Measurements from ENCODE around the gene STK31.
A peak's percentile ranks its signal among the peaks of the same experiment; 100 is the strongest.
"Not testable (repeated sequence)": the region's sequence is repeated elsewhere in the genome, so short reads cannot be mapped to it uniquely, and the experiment has no call there.

Gene STK31, protein sequence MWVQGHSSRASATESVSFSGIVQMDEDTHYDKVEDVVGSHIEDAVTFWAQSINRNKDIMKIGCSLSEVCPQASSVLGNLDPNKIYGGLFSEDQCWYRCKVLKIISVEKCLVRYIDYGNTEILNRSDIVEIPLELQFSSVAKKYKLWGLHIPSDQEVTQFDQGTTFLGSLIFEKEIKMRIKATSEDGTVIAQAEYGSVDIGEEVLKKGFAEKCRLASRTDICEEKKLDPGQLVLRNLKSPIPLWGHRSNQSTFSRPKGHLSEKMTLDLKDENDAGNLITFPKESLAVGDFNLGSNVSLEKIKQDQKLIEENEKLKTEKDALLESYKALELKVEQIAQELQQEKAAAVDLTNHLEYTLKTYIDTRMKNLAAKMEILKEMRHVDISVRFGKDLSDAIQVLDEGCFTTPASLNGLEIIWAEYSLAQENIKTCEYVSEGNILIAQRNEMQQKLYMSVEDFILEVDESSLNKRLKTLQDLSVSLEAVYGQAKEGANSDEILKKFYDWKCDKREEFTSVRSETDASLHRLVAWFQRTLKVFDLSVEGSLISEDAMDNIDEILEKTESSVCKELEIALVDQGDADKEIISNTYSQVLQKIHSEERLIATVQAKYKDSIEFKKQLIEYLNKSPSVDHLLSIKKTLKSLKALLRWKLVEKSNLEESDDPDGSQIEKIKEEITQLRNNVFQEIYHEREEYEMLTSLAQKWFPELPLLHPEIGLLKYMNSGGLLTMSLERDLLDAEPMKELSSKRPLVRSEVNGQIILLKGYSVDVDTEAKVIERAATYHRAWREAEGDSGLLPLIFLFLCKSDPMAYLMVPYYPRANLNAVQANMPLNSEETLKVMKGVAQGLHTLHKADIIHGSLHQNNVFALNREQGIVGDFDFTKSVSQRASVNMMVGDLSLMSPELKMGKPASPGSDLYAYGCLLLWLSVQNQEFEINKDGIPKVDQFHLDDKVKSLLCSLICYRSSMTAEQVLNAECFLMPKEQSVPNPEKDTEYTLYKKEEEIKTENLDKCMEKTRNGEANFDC

DNA sequence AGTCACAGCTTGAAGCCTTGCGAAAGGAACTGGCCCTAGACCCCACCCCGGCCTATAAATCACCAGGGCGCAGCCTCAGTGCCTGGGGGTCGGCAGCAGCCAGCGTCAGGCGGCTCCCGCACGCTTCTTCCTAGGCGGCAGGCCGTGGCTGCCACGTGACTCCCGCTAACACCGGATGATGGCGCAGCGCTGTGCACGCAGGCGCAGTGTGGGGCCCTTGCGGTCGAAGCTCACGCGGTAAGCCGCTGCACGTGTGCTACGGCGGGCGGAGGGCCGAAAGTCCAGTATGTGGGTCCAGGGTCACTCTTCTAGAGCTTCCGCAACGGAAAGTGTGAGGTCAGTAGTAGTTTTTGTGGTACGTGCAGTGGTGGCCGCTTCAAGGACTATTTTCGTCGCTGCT lies at the start of gene STK31:
Gene STK31, plus strand, starts transcription at position 220 of the 400 bp plus-strand sequence. Its CDS starts 67 bp downstream, at position 287.
- DNase-seq (ENCODE audit: low read depth) = no peak

DNA sequence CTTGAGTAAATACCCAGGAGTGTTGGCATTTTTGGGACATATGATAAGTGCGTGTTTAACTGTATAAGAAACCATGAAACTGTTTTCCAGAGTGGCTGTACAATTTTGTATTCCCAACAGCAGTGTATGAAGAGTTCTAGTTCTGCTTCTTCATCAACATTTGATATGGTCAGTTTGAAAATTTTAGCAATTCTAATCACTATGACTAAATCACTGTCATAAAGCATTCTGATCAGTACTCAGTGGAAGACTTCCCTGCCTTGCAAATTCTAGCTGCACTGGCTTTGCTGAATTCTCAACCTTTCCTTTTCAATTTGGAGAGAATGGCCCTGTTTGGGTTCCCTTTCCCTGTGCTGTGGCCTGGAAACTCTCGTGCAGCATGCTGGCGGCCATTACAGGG lies 48.6 kb upstream of the STK31 start:
- no peak for DNase-seq (ENCODE audit: low read depth)

DNA sequence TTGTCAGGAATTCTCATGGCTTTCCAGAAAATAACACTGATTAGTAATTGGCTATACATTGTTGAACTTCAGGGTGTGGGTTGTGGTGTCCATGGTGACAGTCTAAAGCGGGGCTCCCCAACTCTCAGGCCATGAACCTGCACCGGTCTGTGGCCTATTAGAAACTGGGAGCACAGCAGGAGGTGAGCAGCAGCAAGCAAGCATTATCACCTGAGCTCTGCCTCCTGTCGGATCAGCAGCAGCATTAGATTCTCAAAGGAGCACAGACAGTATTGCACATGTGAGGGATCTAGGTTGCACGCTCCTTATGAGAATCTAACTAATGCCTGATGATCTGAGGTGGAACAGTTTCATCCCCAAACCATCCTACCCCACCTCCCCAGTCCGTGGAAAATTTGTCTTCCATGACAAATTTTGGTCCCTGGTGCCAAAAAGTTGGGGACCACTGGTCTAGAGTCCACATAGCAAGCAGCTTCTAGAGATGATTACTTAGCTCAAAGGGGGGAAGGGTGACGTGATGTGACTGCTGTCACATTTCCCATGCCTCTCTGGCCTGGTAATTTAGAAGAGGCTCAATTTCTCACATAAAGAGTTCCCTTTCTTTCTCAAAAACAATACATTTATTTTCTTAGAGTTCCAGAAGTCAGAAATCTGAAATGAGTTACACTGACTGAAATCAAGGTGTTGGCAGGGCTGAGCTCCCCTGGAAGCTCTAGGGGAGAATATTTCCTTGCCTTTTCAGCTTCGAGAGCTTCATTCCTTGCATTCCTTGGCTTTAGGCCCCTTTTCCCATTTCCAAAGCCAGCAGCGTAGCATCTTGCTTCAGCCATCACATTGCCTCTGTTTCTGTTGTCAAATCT lies 47.7 kb upstream of the STK31 start:
- DNase-seq (ENCODE audit: low read depth) = no peak

DNA sequence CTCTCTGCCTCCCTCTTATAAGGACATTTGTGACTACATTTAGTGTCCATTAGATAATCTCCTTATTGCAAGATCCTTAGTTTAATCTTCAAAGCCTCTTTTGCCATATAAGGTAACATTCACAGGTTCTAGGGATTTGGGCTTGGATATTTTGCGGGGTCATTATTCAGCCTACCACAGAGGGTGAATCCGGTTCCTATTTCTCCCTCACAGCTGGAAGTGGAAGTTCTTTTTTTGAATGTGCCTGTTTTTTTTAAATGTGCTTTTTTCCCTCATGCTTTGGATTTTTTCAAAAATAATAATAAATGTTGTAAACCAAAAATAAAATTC lies 47.1 kb upstream of the STK31 start:
- DNase-seq (ENCODE audit: low read depth) = no peak

DNA sequence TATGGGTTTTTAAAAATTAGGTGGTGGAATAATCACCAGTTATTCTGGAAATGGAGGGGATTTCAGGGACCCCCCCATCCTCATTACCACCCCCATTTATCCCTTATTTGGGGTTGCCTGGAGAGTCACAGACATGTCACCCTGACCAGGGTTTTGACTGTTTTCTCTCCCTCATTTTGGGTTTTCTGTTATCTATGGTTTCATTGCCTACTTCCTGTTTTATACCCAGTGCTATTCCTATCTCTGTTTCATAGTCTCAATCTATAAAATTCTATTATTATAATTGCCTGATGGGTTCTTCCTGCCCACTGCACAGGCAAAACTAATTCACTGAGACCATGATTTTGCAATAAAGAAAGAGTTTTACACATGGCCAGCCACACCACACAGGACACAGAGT lies 45.9 kb upstream of the STK31 start:
- no peak for DNase-seq (ENCODE audit: low read depth)

DNA sequence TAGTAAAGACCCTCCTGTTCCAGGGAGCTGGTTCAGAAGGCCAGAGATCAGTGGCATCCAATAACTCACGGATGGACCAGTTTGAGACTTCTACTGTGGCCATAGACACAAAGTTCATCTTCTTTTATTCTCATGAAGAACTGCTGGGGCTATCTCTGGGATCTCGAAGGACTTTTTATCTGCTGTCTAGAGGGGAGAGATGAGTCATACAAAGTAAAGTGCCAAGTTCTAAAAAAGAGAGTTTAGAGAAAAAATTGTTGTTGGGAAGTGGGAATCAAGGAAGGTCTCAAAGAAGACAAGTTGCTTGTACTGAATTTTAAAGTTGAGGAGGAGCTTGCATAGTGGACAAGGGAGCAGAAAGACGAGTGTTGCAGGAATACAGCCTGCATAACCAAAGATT lies 38.0 kb upstream of the STK31 start:
- DNase-seq (ENCODE audit: low read depth) = no peak

DNA sequence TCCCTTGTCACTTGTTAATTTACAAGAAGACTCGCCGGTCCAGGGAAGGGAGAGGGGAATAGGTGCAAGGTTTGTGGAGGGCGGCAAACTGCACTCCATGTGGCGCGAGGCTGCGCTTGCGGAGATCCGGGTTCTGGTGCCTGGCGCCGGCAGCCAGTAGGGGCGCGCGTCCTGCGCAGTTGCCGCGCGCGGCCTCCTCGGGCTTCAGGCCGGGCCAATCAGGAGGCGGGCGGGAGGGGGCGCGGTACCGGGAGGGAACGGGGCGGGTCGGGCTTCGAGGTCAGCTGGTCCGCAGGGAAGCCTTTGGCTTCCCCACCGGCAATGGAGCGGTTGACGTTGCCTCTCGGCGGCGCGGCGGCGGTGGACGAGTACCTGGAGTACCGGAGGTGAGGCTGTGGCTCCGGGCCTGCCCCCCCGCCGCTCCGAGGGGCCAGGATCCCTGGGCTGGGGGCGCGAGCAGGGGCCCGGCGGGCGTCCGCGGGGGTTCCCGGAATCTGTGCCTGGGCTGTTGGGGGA lies 30.1 kb upstream of the STK31 start, which contains the start of gene FAM221A:
Gene FAM221A, plus strand, starts transcription at position 302 of the 516 bp plus-strand sequence. Its CDS starts 20 bp downstream, at position 322.
- no peak for DNase-seq (ENCODE audit: low read depth)

DNA sequence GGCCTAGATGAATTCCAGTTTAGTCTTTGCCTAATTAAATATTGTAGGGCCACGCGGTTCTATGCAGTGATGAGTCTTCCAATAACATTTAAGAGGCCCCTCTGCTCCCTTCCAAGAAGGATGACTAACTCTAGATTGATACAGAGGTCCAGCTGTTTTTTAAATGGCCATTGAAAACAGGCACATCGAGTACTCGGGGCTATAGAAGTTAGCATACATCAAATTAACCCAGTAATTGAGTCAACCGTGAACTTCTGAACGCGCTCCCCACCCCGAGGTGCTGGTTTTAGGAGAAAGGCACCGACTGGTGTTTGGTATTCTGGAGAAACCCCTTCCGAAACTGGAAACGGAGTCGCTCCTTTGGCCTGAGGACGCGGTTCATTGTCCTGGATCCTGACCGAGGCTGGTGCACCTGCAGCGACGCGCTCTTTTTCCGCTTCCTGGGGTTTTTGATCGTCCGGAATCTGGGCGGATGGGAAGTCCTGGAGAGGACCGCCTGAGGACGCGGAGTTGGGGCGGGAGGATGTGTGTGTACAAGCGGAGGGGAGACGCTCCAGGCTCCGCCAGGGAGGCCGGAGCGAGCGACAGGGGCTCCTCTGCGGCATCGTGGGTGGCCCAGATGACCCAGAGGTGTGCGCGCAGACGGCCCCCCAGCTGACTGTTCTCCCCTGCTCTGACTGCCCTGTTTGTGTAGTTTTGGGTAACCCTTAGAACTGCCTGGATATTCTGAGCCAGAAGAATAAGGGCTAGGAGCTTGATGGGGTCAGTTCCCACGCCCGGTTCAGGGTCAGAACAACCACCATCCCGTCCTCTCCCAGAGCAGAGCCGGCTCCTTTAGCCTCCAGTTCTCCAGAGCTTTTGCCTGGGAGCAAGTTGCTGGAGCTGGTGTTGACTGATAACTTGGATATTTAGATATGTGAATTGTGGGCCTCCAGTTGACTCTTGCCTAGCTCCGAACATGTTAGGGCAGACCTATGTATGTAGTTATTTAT lies 29.3 kb upstream of the STK31 start:
- DNase-seq (ENCODE audit: low read depth) = no peak

DNA sequence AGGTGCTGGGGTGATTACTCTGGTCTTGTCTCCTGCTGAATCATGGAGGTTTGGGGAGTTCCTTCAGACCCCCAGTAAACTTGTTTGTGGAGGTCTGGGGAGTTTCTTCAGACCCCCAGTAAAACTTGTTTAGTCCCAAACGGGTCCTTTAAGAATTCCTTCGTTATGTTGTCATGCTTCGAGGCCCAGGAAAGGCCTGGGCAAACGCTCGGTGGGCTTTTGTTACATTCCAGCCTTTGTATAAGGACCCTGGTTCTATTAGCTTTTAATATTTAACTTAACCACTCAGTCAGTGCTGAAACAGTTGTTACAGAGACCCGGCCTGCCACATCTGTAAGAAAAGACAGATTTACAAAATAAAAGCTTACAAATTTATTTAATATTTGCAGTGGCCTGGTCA lies 26.0 kb upstream of the STK31 start:
- DNase-seq (ENCODE audit: low read depth) = not testable (repeated sequence)

DNA sequence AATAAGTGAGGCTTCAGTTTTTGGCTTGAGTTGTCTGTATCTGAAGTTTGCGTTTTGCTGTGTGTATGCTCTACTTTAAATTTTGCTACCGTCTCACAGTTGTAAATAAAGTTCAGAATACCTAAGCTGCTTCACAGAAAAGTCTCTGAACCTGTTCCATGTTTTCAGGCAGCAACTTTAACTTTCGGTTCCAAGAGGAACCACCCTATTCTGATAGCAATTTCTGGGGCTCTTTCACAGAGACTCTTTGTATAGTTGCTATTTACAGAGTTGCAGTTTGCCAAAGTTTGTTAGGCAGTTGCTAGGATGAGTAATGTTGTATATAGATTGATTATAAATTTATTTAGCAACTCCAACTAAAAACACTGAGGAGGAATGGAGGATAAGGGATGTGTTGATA lies 24.3 kb upstream of the STK31 start:
- DNase-seq (ENCODE audit: low read depth) = no peak

DNA sequence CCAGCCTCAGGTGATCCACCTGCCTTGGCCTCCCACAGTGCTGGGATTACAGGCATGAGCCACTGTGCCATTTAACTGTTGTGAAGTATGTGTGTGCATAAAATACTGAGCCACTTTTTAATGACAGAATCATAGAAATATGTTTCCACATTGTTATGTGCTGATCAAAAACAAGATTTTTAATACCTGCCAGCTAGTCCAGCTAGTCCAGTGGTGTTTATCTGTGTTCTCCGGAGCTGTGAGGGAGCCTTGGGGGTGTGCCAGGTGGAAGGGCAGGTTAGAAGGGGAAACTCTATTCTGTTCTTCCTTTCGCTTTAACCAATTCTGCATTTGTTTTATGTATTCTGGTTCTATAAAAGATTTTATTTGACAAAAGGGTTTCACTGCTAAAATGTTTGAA lies 23.0 kb upstream of the STK31 start:
- DNase-seq (ENCODE audit: low read depth) = no peak

DNA sequence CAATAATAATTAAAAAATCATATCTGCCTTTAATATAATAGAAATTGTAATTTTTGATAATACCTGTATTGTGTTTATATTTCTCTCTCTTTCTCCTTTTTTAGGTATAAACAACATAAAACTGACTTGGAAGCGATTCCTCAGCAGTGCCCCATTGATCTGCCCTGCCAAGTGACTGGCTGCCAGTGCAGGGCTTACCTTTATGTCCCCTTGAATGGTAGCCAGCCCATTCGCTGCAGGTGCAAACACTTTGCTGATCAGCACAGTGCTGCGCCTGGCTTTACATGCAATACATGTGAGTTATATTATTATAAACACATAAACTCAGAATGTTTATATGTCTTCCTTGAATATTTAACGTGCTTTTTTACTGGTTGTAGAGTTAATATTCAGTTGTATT lies 20.9 kb upstream of the STK31 start:
- DNase-seq (ENCODE audit: low read depth) = no peak

DNA sequence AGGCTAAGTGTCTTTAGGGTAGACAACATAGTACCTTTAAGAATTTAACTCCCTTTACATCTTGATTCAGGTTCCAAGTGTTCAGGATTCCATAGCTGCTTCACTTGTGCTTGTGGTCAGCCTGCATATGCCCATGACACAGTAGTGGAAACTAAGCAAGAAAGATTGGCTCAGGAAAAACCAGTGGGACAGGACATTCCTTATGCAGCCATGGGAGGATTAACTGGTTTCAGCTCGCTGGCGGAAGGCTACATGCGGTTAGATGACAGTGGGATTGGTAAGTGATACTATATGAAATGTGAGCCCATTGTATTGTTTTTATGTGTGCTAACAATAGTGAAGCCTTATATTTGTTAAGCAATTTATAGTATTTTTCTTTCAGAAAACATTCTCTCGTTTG lies 18.7 kb upstream of the STK31 start:
- peak; percentile 69 for DNase-seq (ENCODE audit: low read depth)

DNA sequence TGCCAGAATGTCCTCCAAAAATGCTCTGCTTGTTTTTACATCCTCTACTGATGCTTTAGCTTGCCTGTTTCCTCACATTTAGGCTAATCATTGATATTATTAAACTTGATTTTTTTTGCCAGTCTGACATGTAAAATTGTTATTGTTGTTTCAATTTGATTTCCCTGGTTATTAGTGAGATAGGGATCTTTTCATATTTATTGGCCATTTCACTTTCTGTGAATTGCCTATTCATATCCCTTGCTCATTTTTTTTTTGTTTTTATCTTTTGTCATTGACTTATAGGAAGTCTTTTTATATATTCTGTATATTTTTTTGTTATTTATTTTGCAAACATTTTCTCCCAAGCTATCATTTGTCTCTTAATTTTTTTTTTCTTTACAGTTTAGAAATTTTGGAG lies 16.8 kb upstream of the STK31 start:
- DNase-seq (ENCODE audit: low read depth) = no peak

DNA sequence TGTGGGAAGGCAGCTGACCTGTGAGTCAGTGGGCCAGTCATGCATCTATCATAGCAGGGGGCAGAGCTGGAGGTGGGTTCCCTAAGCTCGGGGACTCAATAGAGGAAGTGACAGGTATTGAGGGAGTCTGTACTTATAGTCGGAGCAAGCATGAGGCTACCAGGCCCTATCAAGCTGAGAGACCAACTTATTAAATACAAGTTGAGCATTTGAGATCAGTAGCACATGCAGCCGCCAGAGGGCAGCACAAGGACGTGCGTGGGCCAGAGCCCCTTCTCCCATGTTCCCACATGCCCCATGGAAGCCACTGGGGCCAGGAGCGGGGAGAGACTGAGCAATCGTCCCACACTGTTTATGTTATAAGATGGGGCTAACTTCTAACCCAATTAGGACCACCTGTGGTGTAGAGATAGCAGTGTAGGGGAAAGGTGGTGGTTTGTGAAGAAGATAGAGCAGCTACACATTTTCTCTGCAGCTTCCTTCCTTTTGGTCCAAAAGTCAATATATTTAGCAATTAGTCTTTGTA lies 13.0 kb upstream of the STK31 start:
- no peak for DNase-seq (ENCODE audit: low read depth)

DNA sequence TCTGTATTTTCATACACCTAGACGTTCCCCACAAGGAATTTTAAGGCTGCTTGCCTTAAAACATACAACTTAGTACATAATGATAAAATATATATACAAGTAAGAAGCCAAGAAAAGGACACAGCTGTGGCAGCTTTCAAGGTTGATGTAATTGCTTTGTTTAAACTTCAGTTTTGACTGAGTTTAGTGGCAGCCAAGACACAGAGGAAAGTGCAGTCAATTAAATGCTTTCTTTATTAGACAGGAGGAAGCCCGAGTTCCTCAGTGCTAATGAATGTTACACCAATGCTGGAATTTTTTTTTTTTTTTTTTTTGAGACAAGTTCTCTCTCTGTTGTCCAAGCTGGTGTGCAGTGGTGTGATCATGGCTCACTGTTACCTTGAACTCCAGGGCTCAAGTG lies 11.2 kb upstream of the STK31 start:
- DNase-seq (ENCODE audit: low read depth) = no peak

DNA sequence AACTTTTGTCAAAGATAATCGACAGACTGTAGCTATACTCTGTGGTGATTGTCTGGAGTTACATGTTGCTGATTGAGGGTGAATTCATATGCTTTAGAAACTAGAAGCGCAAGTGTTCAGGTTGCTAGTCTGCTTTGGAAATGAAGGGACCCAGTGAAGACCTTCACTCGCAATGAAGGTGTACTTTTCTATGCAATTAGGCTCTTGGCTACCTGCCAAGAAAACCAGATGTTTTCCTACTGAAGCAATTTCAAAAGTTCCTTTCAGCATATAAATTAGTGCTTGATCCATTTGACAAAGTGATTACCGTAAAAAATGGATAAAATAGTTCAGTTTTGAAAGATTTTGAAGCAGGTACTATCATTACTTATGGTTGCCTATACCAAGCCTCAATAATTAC lies 10.0 kb upstream of the STK31 start:
- DNase-seq (ENCODE audit: low read depth) = no peak

DNA sequence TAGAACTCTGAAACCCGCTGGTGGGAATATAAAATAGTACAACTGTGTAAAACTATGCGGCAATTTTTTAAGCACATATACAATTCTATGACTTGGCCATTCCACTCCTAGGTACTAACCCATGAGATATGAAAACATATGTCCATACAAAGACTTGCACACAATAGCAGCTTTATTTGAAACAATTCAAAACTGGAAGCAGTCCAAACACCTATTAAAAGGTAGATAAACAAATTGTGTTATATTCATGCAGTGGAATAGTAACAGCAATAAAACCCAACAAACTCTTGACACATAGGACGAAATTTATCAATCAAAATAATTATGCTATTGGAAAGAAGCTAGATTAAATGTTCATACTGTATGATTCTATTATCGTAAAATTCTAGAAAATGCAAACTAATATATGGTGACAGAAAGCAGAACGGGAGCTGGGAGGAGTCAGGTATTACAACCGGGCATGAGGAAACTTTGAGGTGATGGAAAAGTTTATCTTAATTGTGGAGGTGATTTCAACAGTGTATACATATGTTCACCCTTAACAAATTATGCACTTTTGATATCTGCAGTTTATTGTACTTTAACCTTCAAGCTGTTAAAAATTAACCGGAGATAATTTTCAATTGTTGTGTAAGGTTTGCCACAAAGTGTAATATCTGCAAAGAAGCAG lies 803 bp upstream of the STK31 start:
- no peak for DNase-seq (ENCODE audit: low read depth)

DNA sequence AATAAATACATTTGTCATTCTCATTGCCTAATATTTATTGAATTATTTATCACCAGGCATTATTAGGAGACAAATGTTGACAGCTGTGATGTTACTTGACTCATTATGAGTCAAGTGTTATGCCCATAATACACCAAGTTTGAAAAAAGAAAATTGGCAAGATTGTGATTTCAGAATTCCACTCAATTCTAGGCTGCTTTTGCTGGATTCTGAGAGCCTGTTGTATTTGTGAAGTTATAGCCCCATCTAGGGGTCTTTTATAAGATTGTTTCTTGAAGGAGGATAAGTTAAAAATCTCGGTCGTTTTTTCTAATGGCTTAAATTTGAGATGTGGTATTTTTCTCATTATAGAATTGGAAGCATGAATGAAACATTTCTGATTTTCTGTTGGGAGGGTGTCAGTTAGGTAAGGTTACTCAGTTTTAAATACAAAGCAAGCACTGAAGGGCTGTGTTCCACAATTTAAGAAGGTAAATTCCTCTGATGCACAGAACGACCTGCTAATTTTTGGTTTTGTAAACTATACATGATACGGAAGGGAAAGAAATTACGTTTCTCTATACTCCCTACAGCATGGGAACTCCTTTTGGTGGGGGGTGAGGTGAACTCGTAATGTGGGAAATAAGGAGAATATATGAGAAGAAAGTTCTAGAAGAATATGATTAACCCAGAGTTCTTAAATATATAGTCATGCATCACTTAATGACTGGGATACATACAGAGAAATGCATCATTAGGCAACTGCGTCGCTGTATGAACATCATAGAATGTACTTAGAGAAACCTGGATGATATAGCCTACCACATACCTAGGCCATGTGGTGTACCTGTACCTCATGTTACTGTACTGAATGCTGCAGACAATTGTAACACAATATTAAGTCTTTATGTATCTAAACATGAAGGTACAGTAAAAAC lies 2.6 kb downstream of the STK31 start:
- DNase-seq (ENCODE audit: low read depth) = peak; percentile 31
